WTC11 (cell line): ENCODE results near the gene CACNA1C. TPM values are rescaled to one million over a fixed set of nuclear protein-coding genes. Genes with fewer than 3 reads are reported as not detected.

ENCODE experiments used
- ATAC-seq: fragments of 200-7000 bp; cut with Tn5 transposase; 2 replicates; pipeline ENCODE4 v1.10.0; 2021; ENCODE audit warnings: mild to moderate bottlenecking, moderate library complexity
- CTCF ChIA-PET: fragments of 300-600 bp; sonication (Branson Sonifier 250); formaldehyde crosslinking; loops from one replicate; lab custom pipeline; 2021; ENCODE audit warnings: antibody characterized with exemption; lab: Charles Lee
- POLR2A ChIA-PET: fragments of 350-600 bp; sonication (Branson Sonifier 250); formaldehyde crosslinking; loops from one replicate; lab custom pipeline; 2021; ENCODE audit warnings: antibody characterized with exemption; lab: Charles Lee
- DNase-seq: peaks from one replicate; pipeline ENCODE4 v3.0.0; 2021; ENCODE audit warnings: low spot score
- H3K27ac Mint-ChIP-seq: 2 replicates; pipeline ENCODE4 v1.8.0; 2021; ENCODE audit warnings: mixed read lengths
- H3K27me3 Mint-ChIP-seq: 2 replicates; pipeline ENCODE4 v1.8.0; 2021; ENCODE audit warnings: low read depth, mild to moderate bottlenecking, moderate library complexity, mixed read lengths
- H3K36me3 Mint-ChIP-seq: 2 replicates; pipeline ENCODE4 v1.8.0; 2021; ENCODE audit warnings: mixed read lengths
- H3K4me1 Mint-ChIP-seq: 2 replicates; pipeline ENCODE4 v1.8.0; 2022; ENCODE audit warnings: mixed read lengths
- H3K4me3 Mint-ChIP-seq: 2 replicates; pipeline ENCODE4 v1.8.0; 2021; ENCODE audit warnings: mild to moderate bottlenecking, moderate library complexity, mixed read lengths
- H3K9me3 Mint-ChIP-seq: 2 replicates; pipeline ENCODE4 v1.8.0; 2021; ENCODE audit warnings: mixed read lengths
- CREM ChIP-seq: sonication (generic); formaldehyde crosslinking; IDR thresholded peaks from 2 replicates; pipeline ENCODE4 v1.8.1; 2022; ENCODE audit warnings: mild to moderate bottlenecking, missing genetic modification reagents, moderate library complexity
- ERG ChIP-seq: fragments of 250-450 bp; sonication (Bioruptor Pico); IDR thresholded peaks from 2 replicates; pipeline ENCODE4 v1.8.0; 2021; ENCODE audit warnings: mild to moderate bottlenecking
- ESRRA ChIP-seq: sonication (generic); formaldehyde crosslinking; IDR thresholded peaks from 2 replicates; pipeline ENCODE4 v1.8.1; 2022; ENCODE audit warnings: mild to moderate bottlenecking, missing genetic modification reagents, borderline replicate concordance
- ETV6 ChIP-seq: sonication (generic); formaldehyde crosslinking; IDR thresholded peaks from 2 replicates; pipeline ENCODE4 v1.8.1; 2022; ENCODE audit warnings: mild to moderate bottlenecking, missing genetic modification reagents
- GTF2I ChIP-seq: fragments of 250-450 bp; sonication (Bioruptor Pico); conservative IDR thresholded peaks from 2 replicates; pipeline ENCODE4 v1.4.0; 2021; ENCODE audit warnings: mild to moderate bottlenecking
- HMGA2 ChIP-seq: fragments of 250-450 bp; sonication (Bioruptor Pico); IDR thresholded peaks from 2 replicates; pipeline ENCODE4 v1.4.0; 2021; ENCODE audit warnings: mild to moderate bottlenecking, moderate library complexity
- MXD4 ChIP-seq: fragments of 250-450 bp; sonication (Bioruptor Pico); IDR thresholded peaks from 2 replicates; pipeline ENCODE4 v1.8.0; 2021; ENCODE audit warnings: mild to moderate bottlenecking, moderate library complexity, borderline replicate concordance
- NR2C2 ChIP-seq: sonication (generic); formaldehyde crosslinking; IDR thresholded peaks from 2 replicates; pipeline ENCODE4 v1.8.0; 2022; ENCODE audit warnings: mild to moderate bottlenecking, missing genetic modification reagents
- NR3C1 ChIP-seq: sonication (generic); formaldehyde crosslinking; conservative IDR thresholded peaks from 2 replicates; pipeline ENCODE4 v1.8.1; 2023; ENCODE audit warnings: low read depth, mild to moderate bottlenecking, missing genetic modification reagents
- PREB ChIP-seq: sonication (generic); formaldehyde crosslinking; IDR thresholded peaks from 2 replicates; pipeline ENCODE4 v1.8.1; 2022; ENCODE audit warnings: mild to moderate bottlenecking, missing genetic modification reagents, moderate library complexity, borderline replicate concordance
- RORB ChIP-seq: fragments of 250-450 bp; sonication (Bioruptor Pico); IDR thresholded peaks from 2 replicates; pipeline ENCODE4 v1.9.0; 2021; ENCODE audit warnings: mild to moderate bottlenecking
- SMAD4 ChIP-seq: sonication (generic); formaldehyde crosslinking; IDR thresholded peaks from 2 replicates; pipeline ENCODE4 v1.8.0; 2022; ENCODE audit warnings: mild to moderate bottlenecking, missing genetic modification reagents
- SP1 ChIP-seq: sonication (generic); formaldehyde crosslinking; conservative IDR thresholded peaks from 2 replicates; pipeline ENCODE4 v1.8.1; 2022; ENCODE audit warnings: missing genetic modification reagents
- TEAD1 ChIP-seq: sonication (generic); formaldehyde crosslinking; IDR thresholded peaks from 2 replicates; pipeline ENCODE4 v1.8.0; 2022; ENCODE audit warnings: mild to moderate bottlenecking, missing genetic modification reagents
- ZNF121 ChIP-seq: sonication (generic); formaldehyde crosslinking; IDR thresholded peaks from 2 replicates; pipeline ENCODE4 v1.8.0; 2023; ENCODE audit warnings: missing genetic modification reagents
- ZNF232 ChIP-seq: sonication (generic); formaldehyde crosslinking; IDR thresholded peaks from 2 replicates; pipeline ENCODE4 v1.8.0; 2022; ENCODE audit warnings: mild to moderate bottlenecking, missing genetic modification reagents
- ZNF317 ChIP-seq: sonication (generic); formaldehyde crosslinking; IDR thresholded peaks from 2 replicates; pipeline ENCODE4 v1.8.1; 2023; ENCODE audit warnings: low read depth, mild to moderate bottlenecking, moderate library complexity, missing genetic modification reagents, borderline replicate concordance
- total RNA-seq: library from RNA; stranded (reverse); gene quantifications from 3 replicates; pipeline ENCODE4 v1.2.3, GENCODE V29; 2021
- TF ChIP-seq, protein P1 (sequence below): sonication (generic); formaldehyde crosslinking; IDR thresholded peaks from 2 replicates; pipeline ENCODE4 v1.8.0; 2022; ENCODE audit warnings: mild to moderate bottlenecking, missing genetic modification reagents
- TF ChIP-seq, protein P2 (sequence below): sonication (generic); formaldehyde crosslinking; IDR thresholded peaks from 2 replicates; pipeline ENCODE4 v1.8.1; 2022; ENCODE audit warnings: low read depth, missing genetic modification reagents, borderline replicate concordance
- TF ChIP-seq, protein P3 (sequence below): sonication (generic); formaldehyde crosslinking; conservative IDR thresholded peaks from 2 replicates; pipeline ENCODE4 v1.8.1; 2023; ENCODE audit warnings: mild to moderate bottlenecking, low read depth, missing genetic modification reagents, moderate library complexity
- TF ChIP-seq, protein P4 (sequence below): sonication (generic); formaldehyde crosslinking; IDR thresholded peaks from 2 replicates; pipeline ENCODE4 v1.8.1; 2023; ENCODE audit warnings: mild to moderate bottlenecking, moderate library complexity, missing genetic modification reagents
- TF ChIP-seq, protein P5 (sequence below): sonication (generic); formaldehyde crosslinking; IDR thresholded peaks from 2 replicates; pipeline ENCODE4 v1.8.1; 2023; ENCODE audit warnings: mild to moderate bottlenecking, missing genetic modification reagents, moderate library complexity

Gene CACNA1C
- total RNA-seq, 1 experiment from 2014 or later, result 1.7 TPM

DNA sequence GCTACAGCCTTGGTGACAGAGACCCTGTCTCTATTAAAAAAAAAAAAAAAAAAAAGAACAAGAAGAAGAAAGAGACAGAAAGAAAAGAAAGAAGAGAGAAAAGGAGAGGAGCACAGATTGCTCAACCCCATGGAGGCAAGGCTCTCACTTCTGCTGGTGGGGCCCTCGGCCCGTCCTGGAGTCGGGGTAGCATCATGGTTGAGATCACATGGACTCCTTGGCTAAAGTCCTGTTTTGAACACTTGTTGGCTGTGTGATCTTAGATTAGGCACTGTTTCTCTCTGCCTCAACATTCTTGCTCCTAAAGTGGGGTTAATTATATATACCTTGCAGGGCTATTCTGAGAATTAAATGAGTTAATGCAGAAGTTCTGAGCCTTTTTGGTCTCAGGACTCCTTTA, 207.7 kb downstream of the CACNA1C start (continued):
- TF ChIP-seq SP1 (CRISPR knock-in tag), result no peak
- no peak for TF ChIP-seq ZNF121 (CRISPR knock-in tag)
- no peak for TF ChIP-seq RORB (CRISPR knock-in tag)
- TF ChIP-seq HMGA2 (CRISPR knock-in tag), result no peak
- no peak for TF ChIP-seq PREB (CRISPR knock-in tag)
- no peak for TF ChIP-seq NR2C2 (CRISPR knock-in tag)
- TF ChIP-seq, protein P1, sequence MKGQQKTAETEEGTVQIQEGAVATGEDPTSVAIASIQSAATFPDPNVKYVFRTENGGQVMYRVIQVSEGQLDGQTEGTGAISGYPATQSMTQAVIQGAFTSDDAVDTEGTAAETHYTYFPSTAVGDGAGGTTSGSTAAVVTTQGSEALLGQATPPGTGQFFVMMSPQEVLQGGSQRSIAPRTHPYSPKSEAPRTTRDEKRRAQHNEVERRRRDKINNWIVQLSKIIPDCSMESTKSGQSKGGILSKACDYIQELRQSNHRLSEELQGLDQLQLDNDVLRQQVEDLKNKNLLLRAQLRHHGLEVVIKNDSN (CRISPR knock-in tag), result no peak
- no peak for TF ChIP-seq ESRRA (CRISPR knock-in tag)
- TF ChIP-seq, protein P2, sequence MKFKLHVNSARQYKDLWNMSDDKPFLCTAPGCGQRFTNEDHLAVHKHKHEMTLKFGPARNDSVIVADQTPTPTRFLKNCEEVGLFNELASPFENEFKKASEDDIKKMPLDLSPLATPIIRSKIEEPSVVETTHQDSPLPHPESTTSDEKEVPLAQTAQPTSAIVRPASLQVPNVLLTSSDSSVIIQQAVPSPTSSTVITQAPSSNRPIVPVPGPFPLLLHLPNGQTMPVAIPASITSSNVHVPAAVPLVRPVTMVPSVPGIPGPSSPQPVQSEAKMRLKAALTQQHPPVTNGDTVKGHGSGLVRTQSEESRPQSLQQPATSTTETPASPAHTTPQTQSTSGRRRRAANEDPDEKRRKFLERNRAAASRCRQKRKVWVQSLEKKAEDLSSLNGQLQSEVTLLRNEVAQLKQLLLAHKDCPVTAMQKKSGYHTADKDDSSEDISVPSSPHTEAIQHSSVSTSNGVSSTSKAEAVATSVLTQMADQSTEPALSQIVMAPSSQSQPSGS (CRISPR knock-in tag), result no peak

DNA sequence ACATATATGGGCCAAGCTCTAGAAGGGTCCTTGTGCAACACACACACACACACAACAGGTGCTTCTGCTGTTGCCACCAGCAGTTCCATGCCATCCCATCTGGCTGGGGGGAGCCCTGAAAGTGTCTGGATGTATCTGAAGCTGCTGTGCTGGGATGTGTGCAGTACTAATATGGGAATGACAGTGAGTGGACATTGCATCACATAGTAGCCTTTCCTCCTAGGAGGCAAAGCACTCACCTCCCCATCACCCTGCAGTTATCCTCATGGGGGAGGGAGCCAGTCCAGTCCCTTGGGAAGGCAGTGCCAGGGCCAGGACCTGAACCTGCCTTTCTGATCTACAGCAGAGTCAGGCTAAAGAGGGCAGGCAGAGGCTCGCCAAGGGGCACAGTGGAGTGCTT, 208.9 kb downstream of the CACNA1C start:
- no peak overlapping the region for H3K4me3 Mint-ChIP-seq

DNA sequence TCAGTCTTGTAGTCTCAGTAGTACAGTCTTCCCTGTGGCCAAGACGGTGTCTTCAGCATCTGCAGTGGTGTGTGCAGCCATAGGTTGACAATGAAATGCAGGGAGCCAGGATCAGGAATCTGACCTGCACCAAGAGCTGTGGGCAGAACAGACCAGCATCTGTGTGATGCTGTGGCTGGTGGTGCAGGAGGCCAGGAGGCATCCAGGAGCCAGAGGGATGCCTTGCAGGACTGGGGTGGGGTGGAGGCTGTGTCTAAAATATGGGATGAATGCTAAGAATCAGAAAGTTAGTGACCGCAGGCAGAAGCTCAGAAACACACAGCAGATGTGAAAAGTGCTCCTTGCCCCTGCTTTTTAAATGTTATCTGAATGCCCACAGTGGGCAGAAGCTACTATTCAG, 209.7 kb downstream of the CACNA1C start:
- peaks cover 11% of the 10 kb centered on the region for H3K4me1 Mint-ChIP-seq
- ChIA-PET CTCF (no interaction called here), POLR2A (no interaction called here)
- TF ChIP-seq ERG (CRISPR knock-in tag) (no peak), MXD4 (no peak), ZNF121 (CRISPR knock-in tag) (no peak), TEAD1 (no peak), ZNF232 (CRISPR knock-in tag) (no peak), GTF2I (CRISPR knock-in tag) (no peak)
- TF ChIP-seq, protein P3, sequence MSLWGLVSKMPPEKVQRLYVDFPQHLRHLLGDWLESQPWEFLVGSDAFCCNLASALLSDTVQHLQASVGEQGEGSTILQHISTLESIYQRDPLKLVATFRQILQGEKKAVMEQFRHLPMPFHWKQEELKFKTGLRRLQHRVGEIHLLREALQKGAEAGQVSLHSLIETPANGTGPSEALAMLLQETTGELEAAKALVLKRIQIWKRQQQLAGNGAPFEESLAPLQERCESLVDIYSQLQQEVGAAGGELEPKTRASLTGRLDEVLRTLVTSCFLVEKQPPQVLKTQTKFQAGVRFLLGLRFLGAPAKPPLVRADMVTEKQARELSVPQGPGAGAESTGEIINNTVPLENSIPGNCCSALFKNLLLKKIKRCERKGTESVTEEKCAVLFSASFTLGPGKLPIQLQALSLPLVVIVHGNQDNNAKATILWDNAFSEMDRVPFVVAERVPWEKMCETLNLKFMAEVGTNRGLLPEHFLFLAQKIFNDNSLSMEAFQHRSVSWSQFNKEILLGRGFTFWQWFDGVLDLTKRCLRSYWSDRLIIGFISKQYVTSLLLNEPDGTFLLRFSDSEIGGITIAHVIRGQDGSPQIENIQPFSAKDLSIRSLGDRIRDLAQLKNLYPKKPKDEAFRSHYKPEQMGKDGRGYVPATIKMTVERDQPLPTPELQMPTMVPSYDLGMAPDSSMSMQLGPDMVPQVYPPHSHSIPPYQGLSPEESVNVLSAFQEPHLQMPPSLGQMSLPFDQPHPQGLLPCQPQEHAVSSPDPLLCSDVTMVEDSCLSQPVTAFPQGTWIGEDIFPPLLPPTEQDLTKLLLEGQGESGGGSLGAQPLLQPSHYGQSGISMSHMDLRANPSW (CRISPR knock-in tag), result no peak
- no peaks in the 10 kb centered on the region; the same call in 1 of the 2 replicates for H3K27me3 Mint-ChIP-seq
- DNase-seq (no peak), ATAC-seq (no peak)
- H3K27ac Mint-ChIP-seq, result no peak overlapping the region
- no peak overlapping the region for H3K4me3 Mint-ChIP-seq
- peaks cover 3% of the 10 kb centered on the region for H3K9me3 Mint-ChIP-seq
- H3K36me3 Mint-ChIP-seq, result no peaks in the 10 kb centered on the region

More for the DNA sequence above, 208.9 kb downstream of the CACNA1C start:
- TF ChIP-seq HMGA2 (CRISPR knock-in tag) (no peak), NR3C1 (CRISPR knock-in tag) (no peak), CREM (CRISPR knock-in tag) (no peak), SMAD4 (no peak), ZNF317 (CRISPR knock-in tag) (no peak), ETV6 (CRISPR knock-in tag) (no peak)
- TF ChIP-seq, protein P2 (CRISPR knock-in tag), result no peak
- TF ChIP-seq, protein P4, sequence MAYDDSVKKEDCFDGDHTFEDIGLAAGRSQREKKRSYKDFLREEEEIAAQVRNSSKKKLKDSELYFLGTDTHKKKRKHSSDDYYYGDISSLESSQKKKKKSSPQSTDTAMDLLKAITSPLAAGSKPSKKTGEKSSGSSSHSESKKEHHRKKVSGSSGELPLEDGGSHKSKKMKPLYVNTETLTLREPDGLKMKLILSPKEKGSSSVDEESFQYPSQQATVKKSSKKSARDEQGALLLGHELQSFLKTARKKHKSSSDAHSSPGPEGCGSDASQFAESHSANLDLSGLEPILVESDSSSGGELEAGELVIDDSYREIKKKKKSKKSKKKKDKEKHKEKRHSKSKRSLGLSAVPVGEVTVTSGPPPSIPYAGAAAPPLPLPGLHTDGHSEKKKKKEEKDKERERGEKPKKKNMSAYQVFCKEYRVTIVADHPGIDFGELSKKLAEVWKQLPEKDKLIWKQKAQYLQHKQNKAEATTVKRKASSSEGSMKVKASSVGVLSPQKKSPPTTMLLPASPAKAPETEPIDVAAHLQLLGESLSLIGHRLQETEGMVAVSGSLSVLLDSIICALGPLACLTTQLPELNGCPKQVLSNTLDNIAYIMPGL (CRISPR knock-in tag), result no peak
- TF ChIP-seq, protein P5, sequence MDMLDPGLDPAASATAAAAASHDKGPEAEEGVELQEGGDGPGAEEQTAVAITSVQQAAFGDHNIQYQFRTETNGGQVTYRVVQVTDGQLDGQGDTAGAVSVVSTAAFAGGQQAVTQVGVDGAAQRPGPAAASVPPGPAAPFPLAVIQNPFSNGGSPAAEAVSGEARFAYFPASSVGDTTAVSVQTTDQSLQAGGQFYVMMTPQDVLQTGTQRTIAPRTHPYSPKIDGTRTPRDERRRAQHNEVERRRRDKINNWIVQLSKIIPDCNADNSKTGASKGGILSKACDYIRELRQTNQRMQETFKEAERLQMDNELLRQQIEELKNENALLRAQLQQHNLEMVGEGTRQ (CRISPR knock-in tag), result no peak
- ChIA-PET POLR2A (no interaction called here), CTCF (no interaction called here)
- H3K9me3 Mint-ChIP-seq, result peaks cover 11% of the 10 kb centered on the region
- no peaks in the 10 kb centered on the region for H3K36me3 Mint-ChIP-seq
- no peaks in the 10 kb centered on the region; the same call in 1 of the 2 replicates for H3K27me3 Mint-ChIP-seq
- H3K4me1 Mint-ChIP-seq, result peaks cover 11% of the 10 kb centered on the region
- DNase-seq, result no peak
- no peak for ATAC-seq
- H3K27ac Mint-ChIP-seq, result no peak overlapping the region
